NCI-H2081 treated with DMSO at 0.1 percent for 48 hours (cell line): ENCODE results near the gene MED9.

Source experiments
- DNase-seq: peaks from one replicate; lab custom pipeline; 2025; lab: John Stamatoyannopoulos, UW

MED9 gene

GRCh38 chr17:17516941-17517720 is 40.3 kb downstream of the MED9 start:
- no peak for DNase-seq

GRCh38 chr17:17518014-17518413 is 41.2 kb downstream of the MED9 start:
- no peak for DNase-seq

- no peak for DNase-seq
These were observed 42.2 kb downstream of the MED9 start for GRCh38 chr17:17518951-17519350.

- DNase-seq: no peak
These were observed 43.1 kb downstream of the MED9 start for GRCh38 chr17:17519886-17520285.

GRCh38 chr17:17520599-17521232 is 43.9 kb downstream of the MED9 start:
- DNase-seq: no peak

- DNase-seq: no peak
These were observed 46.4 kb downstream of the MED9 start for GRCh38 chr17:17523001-17523730.

GRCh38 chr17:17523731-17524490 is 47.1 kb downstream of the MED9 start:
- no peak for DNase-seq

- no peak for DNase-seq
These were observed 48.5 kb downstream of the MED9 start for GRCh38 chr17:17525311-17525710.

GRCh38 chr17:17525956-17526355 is 49.2 kb downstream of the MED9 start:
- no peak for DNase-seq

- DNase-seq: no peak
These were observed 49.6 kb downstream of the MED9 start for GRCh38 chr17:17526369-17526768.

GRCh38 chr17:17527534-17527933 is 50.7 kb downstream of the MED9 start:
- no peak for DNase-seq

GRCh38 chr17:17527956-17528500 is 51.2 kb downstream of the MED9 start:
- no peak for DNase-seq

- no peak for DNase-seq
These were observed 52.2 kb downstream of the MED9 start for GRCh38 chr17:17528696-17529652.

- DNase-seq: no peak
These were observed 54.4 kb downstream of the MED9 start for GRCh38 chr17:17531156-17531555.

- no peak for DNase-seq
These were observed 56.2 kb downstream of the MED9 start for GRCh38 chr17:17532991-17533390.

GRCh38 chr17:17533901-17534441 is 57.2 kb downstream of the MED9 start:
- DNase-seq: no peak

GRCh38 chr17:17535957-17536356 is 59.2 kb downstream of the MED9 start:
- no peak for DNase-seq

- no peak for DNase-seq
These were observed 59.9 kb downstream of the MED9 start for GRCh38 chr17:17536702-17537101.

- DNase-seq: no peak
These were observed 60.7 kb downstream of the MED9 start for GRCh38 chr17:17537311-17538099.
